SK-N-SH (cell line): Measurements from ENCODE around the gene RCSD1. TPM values are rescaled to one million over a fixed set of nuclear protein-coding genes. Genes with fewer than 3 reads are reported as not detected.

Source experiments
- CTCF ChIA-PET: fragments of 300-600, 350-600 bp; formaldehyde crosslinking; extraction: SDS; loops from one replicate; lab custom pipeline; 2021; lab: Yijun Ruan, JAX
- POLR2A ChIA-PET: fragments of 350-600 bp; sonication (Branson Sonifier 250); formaldehyde crosslinking; extraction: SDS; loops from one replicate; lab custom pipeline; 2020; ENCODE audit warnings: antibody characterized with exemption, inconsistent platforms; lab: Yijun Ruan, JAX
- DNase-seq: peaks from one replicate; pipeline ENCODE4 v3.0.0; 2012
- H2AFZ ChIP-seq: fragments of 200-600 bp; sonication (generic); 2 replicates; pipeline ENCODE4 v1.8.1; 2016; ENCODE audit warnings: antibody characterized with exemption, mild to moderate bottlenecking, low read depth
- H3F3A ChIP-seq: fragments of 200-600 bp; sonication (generic); replicated peaks from 2 replicates; pipeline ENCODE3; 2016; ENCODE audit warnings: antibody characterized with exemption, mild to moderate bottlenecking; ENCODE audit not compliant: insufficient read depth
- H3K27ac ChIP-seq, 2 experiments: fragments of 200-500 bp in 1 of 2; fragments of 200-600 bp in 1 of 2; sonication (Bioruptor generic) in 1 of 2; sonication (generic), shearing (Covaris generic) in 1 of 2; 2 replicates each; pipeline versions ENCODE4 v1.5.1 to v1.6.1; 2014 to 2016; ENCODE audit warnings: low read depth in 2 of 2, inconsistent platforms in 1 of 2, low read length in 1 of 2, mild to moderate bottlenecking in 1 of 2, mixed read lengths in 1 of 2
- H3K27me3 ChIP-seq: fragments of 200-600 bp; sonication (generic), shearing (Covaris generic); 2 replicates; pipeline ENCODE4 v1.6.1; 2016; ENCODE audit warnings: mixed run types; ENCODE audit not compliant: insufficient read depth
- H3K36me3 ChIP-seq, 2 experiments: fragments of 200-500 bp in 1 of 2; fragments of 200-600 bp in 1 of 2; sonication (Bioruptor generic) in 1 of 2; sonication (generic) in 1 of 2; replicated peaks in 1 of 2; 2 replicates each; pipeline versions ENCODE3 to v1.5.1; 2014 to 2016; ENCODE audit warnings: low read length in 1 of 2, mild to moderate bottlenecking in 1 of 2; ENCODE audit not compliant: insufficient read depth in 2 of 2, control insufficient read depth in 1 of 2
- H3K4me1 ChIP-seq, 2 experiments: fragments of 200-500 bp in 1 of 2; fragments of 200-600 bp in 1 of 2; sonication (Bioruptor generic) in 1 of 2; sonication (generic), shearing (Covaris generic) in 1 of 2; 2 replicates each; pipeline versions ENCODE4 v1.5.1 to v1.6.1; 2014 to 2016; ENCODE audit warnings: low read depth in 1 of 2, low read length in 1 of 2, mixed run types in 1 of 2; ENCODE audit not compliant: insufficient read depth in 2 of 2, control insufficient read depth in 1 of 2
- H3K4me2 ChIP-seq: fragments of 200-600 bp; sonication (generic), shearing (Covaris generic); 2 replicates; pipeline ENCODE4 v1.6.1; 2017; ENCODE audit warnings: mixed run types
- H3K4me3 ChIP-seq, 2 experiments: fragments of 200-500 bp in 1 of 2; fragments of 200-600 bp in 1 of 2; sonication (Bioruptor generic) in 1 of 2; sonication (generic), shearing (Covaris generic) in 1 of 2; 2 replicates each; pipeline versions ENCODE4 v1.5.1 to v1.8.1; 2014 to 2016; ENCODE audit warnings: low read depth in 2 of 2, inconsistent platforms in 1 of 2, low read length in 1 of 2, mild to moderate bottlenecking in 1 of 2, mixed read lengths in 1 of 2, moderate library complexity in 1 of 2
- H3K79me2 ChIP-seq: fragments of 200-600 bp; sonication (generic); 2 replicates; pipeline ENCODE4 v1.8.1; 2017; ENCODE audit warnings: mild to moderate bottlenecking; ENCODE audit not compliant: insufficient read depth
- H3K9ac ChIP-seq: fragments of 200-600 bp; sonication (generic); 2 replicates; pipeline ENCODE4 v1.6.1; 2017; ENCODE audit warnings: mixed run types
- H3K9me2 ChIP-seq: fragments of 200-600 bp; sonication (generic); 2 replicates; pipeline ENCODE4 v1.6.1; 2017; ENCODE audit warnings: mixed run types
- H3K9me3 ChIP-seq: fragments of 200-600 bp; sonication (generic); 2 replicates; pipeline ENCODE4 v1.6.1; 2017; ENCODE audit warnings: mixed run types, mild to moderate bottlenecking, moderate library complexity
- H4K20me1 ChIP-seq: fragments of 200-600 bp; sonication (generic); 2 replicates; pipeline ENCODE4 v1.6.1; 2017; ENCODE audit warnings: mild to moderate bottlenecking, mixed run types; ENCODE audit not compliant: insufficient read depth
- EP300 ChIP-seq, 2 experiments: IDR thresholded peaks; 2 replicates each; pipeline versions ENCODE4 v1.4.0 to v1.6.1; 2012; ENCODE audit warnings: borderline replicate concordance in 1 of 2, low read depth in 1 of 2, low read length in 1 of 2
- FOSL2 ChIP-seq: IDR thresholded peaks from 2 replicates; pipeline ENCODE4 v1.4.0; 2012; ENCODE audit warnings: low read depth, mild to moderate bottlenecking, moderate library complexity, borderline replicate concordance
- FOXJ3 ChIP-seq: sonication (generic); formaldehyde crosslinking; IDR thresholded peaks from 2 replicates; pipeline ENCODE4 v1.5.1; 2020; ENCODE audit warnings: mild to moderate bottlenecking, missing genetic modification reagents
- FOXM1 ChIP-seq: IDR thresholded peaks from 2 replicates; pipeline ENCODE4 v1.4.0; 2012; ENCODE audit warnings: low read depth, mild to moderate bottlenecking
- GABPA ChIP-seq: IDR thresholded peaks from 2 replicates; pipeline ENCODE4 v1.4.0; 2012; ENCODE audit warnings: low read depth, mild to moderate bottlenecking
- GATA2 ChIP-seq: sonication (generic); formaldehyde crosslinking; IDR thresholded peaks from 2 replicates; pipeline ENCODE4 v1.5.0; 2020; ENCODE audit warnings: mild to moderate bottlenecking, missing genetic modification reagents
- IRF3 ChIP-seq: fragments of 150-350 bp; IDR thresholded peaks from 2 replicates; pipeline ENCODE4 v1.6.1; 2016; ENCODE audit warnings: mild to moderate bottlenecking, low read depth, low read length
- MEF2A ChIP-seq: IDR thresholded peaks from 2 replicates; pipeline ENCODE4 v1.4.0; 2012; ENCODE audit warnings: low read depth, borderline replicate concordance
- MXI1 ChIP-seq: IDR thresholded peaks from 2 replicates; pipeline ENCODE4 v1.6.1; 2012; ENCODE audit warnings: mild to moderate bottlenecking, low read depth, low read length, improper control_type of control experiment
- NRF1 ChIP-seq: IDR thresholded peaks from 2 replicates; pipeline ENCODE4 v1.6.1; 2012; ENCODE audit warnings: low read depth, mild to moderate bottlenecking, low read length
- RAD21 ChIP-seq: IDR thresholded peaks from 2 replicates; pipeline ENCODE4 v1.6.1; 2012; ENCODE audit warnings: mild to moderate bottlenecking, low read length
- REST ChIP-seq: IDR thresholded peaks from 2 replicates; pipeline ENCODE4 v1.6.1; 2012; ENCODE audit warnings: mild to moderate bottlenecking, low read depth, low read length, moderate library complexity
- RFX5 ChIP-seq: IDR thresholded peaks from 2 replicates; pipeline ENCODE4 v1.6.1; 2012; ENCODE audit warnings: mild to moderate bottlenecking, improper control_type of control experiment, low read length
- SIN3A ChIP-seq: IDR thresholded peaks from 2 replicates; pipeline ENCODE4 v1.6.1; 2012; ENCODE audit warnings: low read depth, mild to moderate bottlenecking, low read length, moderate library complexity, borderline replicate concordance
- TCF12 ChIP-seq: IDR thresholded peaks from 2 replicates; pipeline ENCODE4 v1.4.0; 2012
- TEAD4 ChIP-seq: IDR thresholded peaks from 2 replicates; pipeline ENCODE4 v1.4.0; 2012; ENCODE audit warnings: mild to moderate bottlenecking, borderline replicate concordance; ENCODE audit not compliant: insufficient read depth
- YY1 ChIP-seq: IDR thresholded peaks from 2 replicates; pipeline ENCODE4 v1.4.0; 2012; ENCODE audit warnings: low read depth, mild to moderate bottlenecking
- WGBS: methylation state at CpG from one replicate; pipeline ENCODE4 v1.1.6; 2017; ENCODE audit warnings: low lambda C conversion rate; 5-methylcytosine and 5-hydroxymethylcytosine counted together
- polyA plus RNA-seq, 3 experiments: library from polyadenylated mRNA; depleted of rRNA; stranded (reverse); fragments of >200 nt; gene quantifications; 2 replicates each; pipeline ENCODE4 v1.2.3, GENCODE V29; 2012
- TF ChIP-seq, protein P1 (sequence below): IDR thresholded peaks from 2 replicates; pipeline ENCODE4 v1.4.0; 2012; ENCODE audit warnings: low read depth
- TF ChIP-seq, protein P2 (sequence below): IDR thresholded peaks from 2 replicates; pipeline ENCODE4; 2012
- TF ChIP-seq, protein P3 (sequence below): IDR thresholded peaks from 2 replicates; pipeline ENCODE4 v1.4.0; 2012; ENCODE audit warnings: low read depth, borderline replicate concordance

RCSD1 gene
- polyA plus RNA-seq, 1 of the 3 experiments (the other 2 are of a cell fraction): 0.02 TPM

DNA sequence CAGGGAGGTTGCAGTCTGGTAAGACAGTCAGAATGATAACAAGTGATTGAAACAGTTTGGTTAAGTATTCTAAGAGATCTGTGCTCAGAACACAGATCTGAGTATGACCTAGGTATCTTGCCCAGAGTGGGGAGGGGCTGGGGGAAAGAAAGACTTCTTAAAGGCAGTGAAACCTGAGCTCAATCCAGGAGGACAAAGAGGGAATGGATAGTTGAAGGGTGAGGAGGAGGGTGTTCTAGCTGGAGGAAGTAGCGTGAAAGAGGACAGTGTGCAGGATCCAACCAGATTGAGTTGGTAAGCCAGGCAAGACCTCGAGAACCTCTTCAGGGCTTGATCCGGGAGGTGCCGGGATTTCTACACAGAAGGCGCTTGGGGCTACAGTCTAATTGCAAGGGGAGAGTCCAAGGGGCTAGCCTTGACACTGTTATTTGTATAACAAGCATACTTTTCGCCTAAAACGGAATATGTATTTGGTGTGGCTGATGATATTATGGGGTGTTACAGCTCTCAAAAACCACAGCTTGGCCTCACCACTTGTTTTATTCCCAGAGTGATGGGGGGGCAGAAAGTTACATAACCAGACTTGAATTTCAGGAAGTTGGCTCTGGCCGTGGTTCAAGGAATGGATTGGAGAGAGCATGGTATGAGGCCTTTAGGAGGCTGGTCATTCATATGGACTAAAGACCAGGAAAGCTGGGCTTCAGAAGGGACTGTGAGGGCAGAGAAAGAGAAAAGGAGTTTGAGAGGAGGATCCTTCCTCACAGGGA lies 19.1 kb downstream of the RCSD1 start:
- Histone ChIP-seq H2AFZ (no peak overlapping the region), H3K79me2 (no peaks in the 10 kb centered on the region), H3K4me3 (no peak overlapping the region), H3K4me2 (no peak overlapping the region), H3K27ac (no peak overlapping the region), H3K9me2 (no peaks in the 10 kb centered on the region)
- CTCF ChIA-PET: interaction anchor here (1.1 kb wide), 1 partner anchor 12 kb away, joined by 4 read pairs; no protein-coding TSS in a partner anchor
- TF ChIP-seq MXI1 (no peak), GATA2 (CRISPR knock-in tag) (no peak), GABPA (no peak), IRF3 (no peak), TCF12 (no peak), MEF2A (no peak), REST (no peak), FOXM1 (no peak), SIN3A (no peak), FOSL2 (no peak), RFX5 (no peak), EP300 (IDR thresholded peaks at IDR 0.05; ENCODE audit: borderline replicate concordance in 1 of 2, low read depth in 1 of 2, low read length in 1 of 2) (no peak), RAD21 (no peak), YY1 (no peak), NRF1 (no peak), FOXJ3 (CRISPR knock-in tag) (no peak), TEAD4 (no peak)
- TF ChIP-seq, protein P1, sequence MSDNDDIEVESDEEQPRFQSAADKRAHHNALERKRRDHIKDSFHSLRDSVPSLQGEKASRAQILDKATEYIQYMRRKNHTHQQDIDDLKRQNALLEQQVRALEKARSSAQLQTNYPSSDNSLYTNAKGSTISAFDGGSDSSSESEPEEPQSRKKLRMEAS: no peak
- TF ChIP-seq, protein P2, sequence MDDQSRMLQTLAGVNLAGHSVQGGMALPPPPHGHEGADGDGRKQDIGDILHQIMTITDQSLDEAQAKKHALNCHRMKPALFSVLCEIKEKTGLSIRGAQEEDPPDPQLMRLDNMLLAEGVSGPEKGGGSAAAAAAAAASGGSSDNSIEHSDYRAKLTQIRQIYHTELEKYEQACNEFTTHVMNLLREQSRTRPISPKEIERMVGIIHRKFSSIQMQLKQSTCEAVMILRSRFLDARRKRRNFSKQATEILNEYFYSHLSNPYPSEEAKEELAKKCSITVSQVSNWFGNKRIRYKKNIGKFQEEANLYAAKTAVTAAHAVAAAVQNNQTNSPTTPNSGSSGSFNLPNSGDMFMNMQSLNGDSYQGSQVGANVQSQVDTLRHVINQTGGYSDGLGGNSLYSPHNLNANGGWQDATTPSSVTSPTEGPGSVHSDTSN: no peak
- TF ChIP-seq, protein P3, sequence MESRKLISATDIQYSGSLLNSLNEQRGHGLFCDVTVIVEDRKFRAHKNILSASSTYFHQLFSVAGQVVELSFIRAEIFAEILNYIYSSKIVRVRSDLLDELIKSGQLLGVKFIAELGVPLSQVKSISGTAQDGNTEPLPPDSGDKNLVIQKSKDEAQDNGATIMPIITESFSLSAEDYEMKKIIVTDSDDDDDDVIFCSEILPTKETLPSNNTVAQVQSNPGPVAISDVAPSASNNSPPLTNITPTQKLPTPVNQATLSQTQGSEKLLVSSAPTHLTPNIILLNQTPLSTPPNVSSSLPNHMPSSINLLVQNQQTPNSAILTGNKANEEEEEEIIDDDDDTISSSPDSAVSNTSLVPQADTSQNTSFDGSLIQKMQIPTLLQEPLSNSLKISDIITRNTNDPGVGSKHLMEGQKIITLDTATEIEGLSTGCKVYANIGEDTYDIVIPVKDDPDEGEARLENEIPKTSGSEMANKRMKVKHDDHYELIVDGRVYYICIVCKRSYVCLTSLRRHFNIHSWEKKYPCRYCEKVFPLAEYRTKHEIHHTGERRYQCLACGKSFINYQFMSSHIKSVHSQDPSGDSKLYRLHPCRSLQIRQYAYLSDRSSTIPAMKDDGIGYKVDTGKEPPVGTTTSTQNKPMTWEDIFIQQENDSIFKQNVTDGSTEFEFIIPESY: no peak
- TF ChIP-seq, all 33 proteins: peak for 0
- Histone ChIP-seq H3K36me3 (no peaks in the 10 kb centered on the region), H3K4me1 (peaks cover 0 to 2% of the 10 kb centered on the region in 2 experiments; a peak in 1 of 4 replicates), H4K20me1 (no peaks in the 10 kb centered on the region), H3K9ac (no peak overlapping the region), H3K9me3 (no peaks in the 10 kb centered on the region), H3F3A (no peaks in the 10 kb centered on the region), H3K27me3 (no peaks in the 10 kb centered on the region)
- 92% methylated on average over 8 of the region's 8 CpGs for WGBS
- POLR2A ChIA-PET: no interaction called here
- DNase-seq: no peak
